Caco-2 (cell line): ENCODE results near the gene H2AZ2. TPM values are rescaled to one million over a fixed set of nuclear protein-coding genes. Genes with fewer than 3 reads are reported as not detected.

Experiments used
- BruUV-seq: library from RNA; stranded (reverse); fragments of 400-500 nt; replicated peaks from 2 replicates; lab custom pipeline; 2021; lab: Mats Ljungman, UMichigan
- CTCF ChIA-PET: fragments of 300-600 bp; sonication (Branson Sonifier 250); formaldehyde crosslinking; loops from one replicate; lab custom pipeline; 2022; ENCODE audit warnings: antibody characterized with exemption; lab: Charles Lee
- POLR2A ChIA-PET: fragments of 300-600 bp; sonication (Branson Sonifier 250); formaldehyde crosslinking; loops from one replicate; lab custom pipeline; 2022; ENCODE audit warnings: antibody characterized with exemption; lab: Charles Lee
- DNase-seq, 2 experiments: peaks; one replicate each; pipeline versions ENCODE4 v3.0.0 to v3.0.0-alpha.2; 2020 to 2022
- H3K27me3 ChIP-seq: replicated peaks from 2 replicates; pipeline ENCODE4 v1.6.0; 2011; ENCODE audit warnings: low read length; ENCODE audit not compliant: control insufficient read depth, insufficient read depth
- H3K36me3 ChIP-seq: 2 replicates; pipeline ENCODE4 v1.5.1; 2011; ENCODE audit warnings: low read length; ENCODE audit not compliant: control insufficient read depth, insufficient read depth
- H3K4me1 ChIP-seq: fragments of 250-450 bp; sonication (Bioruptor Pico); 2 replicates; pipeline ENCODE4 v1.5.1; 2020; ENCODE audit warnings: mild to moderate bottlenecking
- H3K4me3 ChIP-seq: 2 replicates; pipeline ENCODE4 v1.5.1; 2011; ENCODE audit warnings: low read depth, mild to moderate bottlenecking, control low read depth, low read length
- H3K9me3 ChIP-seq: fragments of 250-450 bp; sonication (Bioruptor Pico); 2 replicates; pipeline ENCODE4 v1.5.1; 2020; ENCODE audit warnings: mild to moderate bottlenecking, moderate library complexity
- H3K27ac Mint-ChIP-seq: one replicate; pipeline ENCODE4 v1.8.0; 2022; ENCODE audit warnings: mixed read lengths; ENCODE audit not compliant: unreplicated experiment
- H3K27me3 Mint-ChIP-seq: one replicate; pipeline ENCODE4 v1.8.0; 2022; ENCODE audit warnings: mixed read lengths; ENCODE audit not compliant: insufficient read depth, unreplicated experiment
- H3K36me3 Mint-ChIP-seq: one replicate; pipeline ENCODE4 v1.8.0; 2022; ENCODE audit warnings: mild to moderate bottlenecking, mixed read lengths; ENCODE audit not compliant: insufficient read depth, unreplicated experiment
- H3K4me1 Mint-ChIP-seq: one replicate; pipeline ENCODE4 v1.8.0; 2022; ENCODE audit warnings: low read depth, mixed read lengths; ENCODE audit not compliant: unreplicated experiment
- H3K4me3 Mint-ChIP-seq: one replicate; pipeline ENCODE4 v1.8.0; 2022; ENCODE audit warnings: mild to moderate bottlenecking, moderate library complexity, mixed read lengths; ENCODE audit not compliant: unreplicated experiment
- H3K9me3 Mint-ChIP-seq: one replicate; pipeline ENCODE4 v1.8.0; 2022; ENCODE audit warnings: mixed read lengths; ENCODE audit not compliant: unreplicated experiment
- intact Hi-C: fragments of 100-400 bp; cut with micrococcal nuclease; formaldehyde crosslinking; loops from one replicate; pipeline ENCODE4 v1.10.0; 2022; ENCODE audit not compliant: unreplicated experiment
- total RNA-seq: library from RNA; stranded (reverse); gene quantifications from 2 replicates; pipeline ENCODE4 v1.2.3, GENCODE V29; 2022
- TF ChIP-seq, protein P1 (sequence below), 2 experiments: fragments of 200-600 bp in 1 of 2; IDR thresholded peaks; 1 replicate in 1 of 2; 2 replicates in 1 of 2; pipeline versions ENCODE4 v1.5.1 to v1.8.0; 2011 to 2022; ENCODE audit warnings: antibody characterized with exemption in 1 of 2, control low read depth in 1 of 2, inconsistent platforms in 1 of 2, low read depth in 1 of 2, low read length in 1 of 2, mild to moderate bottlenecking in 1 of 2, moderate library complexity in 1 of 2; ENCODE audit not compliant: insufficient read depth in 1 of 2, severe bottlenecking in 1 of 2, unreplicated experiment in 1 of 2

H2AZ2 gene
- total RNA-seq, 1 experiment from 2014 or later = 244 TPM

DNA sequence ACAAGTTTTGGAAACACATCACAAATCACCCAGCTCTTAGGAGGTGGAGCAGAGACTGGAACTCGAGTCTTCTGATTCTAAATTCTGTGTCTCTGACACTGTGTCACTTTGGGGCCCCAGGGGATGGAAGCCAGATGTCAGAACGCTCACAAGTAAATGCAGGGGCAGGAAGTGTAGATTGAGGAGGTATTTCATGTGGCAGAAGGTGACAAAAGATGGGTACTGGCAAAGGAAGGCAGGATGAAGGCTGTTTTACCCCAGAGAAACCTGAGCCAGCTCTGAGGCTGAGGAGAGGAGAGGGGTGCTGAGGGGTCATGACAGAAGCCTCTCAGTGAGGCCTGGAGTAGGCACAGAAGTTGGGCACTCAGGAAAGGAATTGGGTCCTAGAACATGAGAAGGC lies 43.5 kb upstream of the H2AZ2 start:
- ChIA-PET CTCF (no interaction called here), POLR2A (interaction anchor here (0.5 kb wide), 1 partner anchor 240 kb away, joined by 3 read pairs; no protein-coding TSS in a partner anchor)
- Mint-ChIP-seq H3K27me3 (no peaks in the 10 kb centered on the region), H3K4me3 (no peak overlapping the region), H3K9me3 (no peaks in the 10 kb centered on the region), H3K36me3 (no peaks in the 10 kb centered on the region), H3K27ac (no peak overlapping the region), H3K4me1 (no peaks in the 10 kb centered on the region)
- Histone ChIP-seq H3K4me1 (no peaks in the 10 kb centered on the region), H3K4me3 (no peak overlapping the region), H3K36me3 (no peaks in the 10 kb centered on the region), H3K9me3 (no peaks in the 10 kb centered on the region), H3K27me3 (no peaks in the 10 kb centered on the region)
- intact Hi-C loops = no loop called here
- no TSS peak for BruUV-seq
- TF ChIP-seq, protein P1, sequence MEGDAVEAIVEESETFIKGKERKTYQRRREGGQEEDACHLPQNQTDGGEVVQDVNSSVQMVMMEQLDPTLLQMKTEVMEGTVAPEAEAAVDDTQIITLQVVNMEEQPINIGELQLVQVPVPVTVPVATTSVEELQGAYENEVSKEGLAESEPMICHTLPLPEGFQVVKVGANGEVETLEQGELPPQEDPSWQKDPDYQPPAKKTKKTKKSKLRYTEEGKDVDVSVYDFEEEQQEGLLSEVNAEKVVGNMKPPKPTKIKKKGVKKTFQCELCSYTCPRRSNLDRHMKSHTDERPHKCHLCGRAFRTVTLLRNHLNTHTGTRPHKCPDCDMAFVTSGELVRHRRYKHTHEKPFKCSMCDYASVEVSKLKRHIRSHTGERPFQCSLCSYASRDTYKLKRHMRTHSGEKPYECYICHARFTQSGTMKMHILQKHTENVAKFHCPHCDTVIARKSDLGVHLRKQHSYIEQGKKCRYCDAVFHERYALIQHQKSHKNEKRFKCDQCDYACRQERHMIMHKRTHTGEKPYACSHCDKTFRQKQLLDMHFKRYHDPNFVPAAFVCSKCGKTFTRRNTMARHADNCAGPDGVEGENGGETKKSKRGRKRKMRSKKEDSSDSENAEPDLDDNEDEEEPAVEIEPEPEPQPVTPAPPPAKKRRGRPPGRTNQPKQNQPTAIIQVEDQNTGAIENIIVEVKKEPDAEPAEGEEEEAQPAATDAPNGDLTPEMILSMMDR (IDR thresholded peaks at IDR 0.05; ENCODE audit: insufficient read depth in 1 of 2, low read depth in 1 of 2, low read length in 1 of 2, severe bottlenecking in 1 of 2, unreplicated experiment in 1 of 2) = no peak
- DNase-seq = no peak

DNA sequence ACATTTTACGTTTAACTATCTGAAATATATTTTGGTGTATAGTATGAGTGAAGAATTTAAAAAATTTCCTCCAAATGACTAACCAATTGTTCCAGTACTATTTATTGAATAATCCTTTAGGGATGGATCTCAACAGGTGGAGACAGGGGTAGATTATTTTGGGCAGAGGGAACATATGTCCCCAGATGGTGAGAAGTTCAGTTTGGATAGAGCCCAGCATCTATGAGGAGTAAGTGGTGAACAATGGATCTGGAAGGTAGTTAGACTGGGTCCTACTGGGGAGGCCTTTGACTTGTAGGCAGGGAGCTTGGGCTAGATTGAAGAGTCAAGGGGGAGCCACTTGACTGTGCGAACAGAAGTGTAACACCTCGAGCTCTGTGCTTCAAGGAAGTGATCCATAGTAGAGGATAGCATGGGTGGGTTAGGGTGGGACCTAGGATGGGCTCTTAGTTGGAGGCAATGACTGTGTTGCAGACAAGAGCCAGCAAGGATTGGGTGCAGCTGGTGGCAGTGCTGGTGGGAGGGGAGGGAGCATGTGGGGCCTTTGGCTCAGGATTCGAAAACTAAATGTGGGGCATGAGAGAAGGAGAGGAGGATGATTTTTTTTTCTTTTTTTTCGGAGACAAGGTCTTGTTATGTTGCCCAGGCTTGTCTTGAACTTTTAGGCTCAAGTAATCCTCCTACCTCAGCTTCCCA lies 41.3 kb upstream of the H2AZ2 start:
- no peaks in the 10 kb centered on the region for H3K27me3 ChIP-seq
- peaks cover 9% of the 10 kb centered on the region for H3K4me1 Mint-ChIP-seq
- no peaks in the 10 kb centered on the region for H3K36me3 ChIP-seq
- H3K4me3 Mint-ChIP-seq = no peak overlapping the region
- no peaks in the 10 kb centered on the region for H3K9me3 Mint-ChIP-seq
- H3K9me3 ChIP-seq = no peaks in the 10 kb centered on the region
- TF ChIP-seq, protein P1 (IDR thresholded peaks at IDR 0.05; ENCODE audit: insufficient read depth in 1 of 2, low read depth in 1 of 2, low read length in 1 of 2, severe bottlenecking in 1 of 2, unreplicated experiment in 1 of 2) = no peak
- H3K27me3 Mint-ChIP-seq = no peaks in the 10 kb centered on the region
- no peak for DNase-seq
- intact Hi-C loops = loop anchor here (5.0 to 10.0 kb wide), 2 partner anchors 73 to 96 kb away; no protein-coding TSS in a partner anchor
- ChIA-PET POLR2A (no interaction called here), CTCF (no interaction called here)
- H3K36me3 Mint-ChIP-seq = peaks cover 19% of the 10 kb centered on the region
- 0 out of 2 replicates have a peak, but pooled peaks cover under 1% of the 10 kb centered on the region for H3K4me1 ChIP-seq
- no peak overlapping the region for H3K4me3 ChIP-seq
- BruUV-seq = no TSS peak
- H3K27ac Mint-ChIP-seq = no peak overlapping the region

DNA sequence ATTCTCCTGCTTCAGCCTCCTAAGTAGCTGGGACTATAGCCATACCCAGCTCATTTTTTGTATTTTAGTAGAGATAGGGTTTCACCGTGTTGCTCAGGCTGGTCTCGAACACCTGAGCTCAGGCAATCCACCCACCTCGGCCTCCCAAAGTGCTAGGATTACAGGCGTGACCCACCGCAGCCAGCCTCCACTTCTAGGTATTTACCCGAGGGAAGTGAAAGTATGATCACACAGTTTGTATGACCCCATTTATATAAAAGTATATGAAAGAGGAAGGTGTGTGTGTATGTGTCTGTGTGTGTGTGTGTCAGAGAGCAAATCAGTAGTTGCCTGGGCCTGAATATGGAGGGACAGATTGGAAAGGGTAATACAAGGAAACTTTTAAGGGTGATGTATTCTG lies 39.4 kb upstream of the H2AZ2 start:
- POLR2A ChIA-PET = no interaction called here
- BruUV-seq = no TSS peak
- Mint-ChIP-seq H3K4me3 (no peak overlapping the region), H3K27ac (no peak overlapping the region), H3K9me3 (no peaks in the 10 kb centered on the region), H3K36me3 (peaks cover 22% of the 10 kb centered on the region), H3K27me3 (no peaks in the 10 kb centered on the region), H3K4me1 (peaks cover 13% of the 10 kb centered on the region)
- no peaks in the 10 kb centered on the region for H3K36me3 ChIP-seq
- CTCF ChIA-PET = no interaction called here
- no peaks in the 10 kb centered on the region for H3K27me3 ChIP-seq
- H3K9me3 ChIP-seq = no peaks in the 10 kb centered on the region
- no peak for DNase-seq
- TF ChIP-seq, protein P1 (IDR thresholded peaks at IDR 0.05; ENCODE audit: insufficient read depth in 1 of 2, low read depth in 1 of 2, low read length in 1 of 2, severe bottlenecking in 1 of 2, unreplicated experiment in 1 of 2) = no peak
- H3K4me3 ChIP-seq = no peak overlapping the region
- intact Hi-C loops = loop anchor here (5.0 to 10.0 kb wide), 2 partner anchors 75 to 98 kb away; no protein-coding TSS in a partner anchor
- peaks cover 20% of the 10 kb centered on the region for H3K4me1 ChIP-seq
